Caki2 (cell line): Measurements from ENCODE around the gene MMP23B. TPM values are rescaled to one million over a fixed set of nuclear protein-coding genes. Genes with fewer than 3 reads are reported as not detected.
"Not testable (repeated sequence)": the region's sequence is repeated elsewhere in the genome, so short reads cannot be mapped to it uniquely, and the experiment has no call there.

ENCODE experiments used
- DNase-seq: peaks from one replicate; pipeline ENCODE4 v3.0.0-alpha.2; 2015; ENCODE audit warnings: low read depth
- in situ Hi-C: cut with HindIII; loops from 2 replicates; pipeline ENCODE4 v1.10.0; 2016; ENCODE audit warnings: low sequenced_read_pairs, low pct_unique_long_range_greater_than_20kb, mixed read lengths
- total RNA-seq: library from RNA; depleted of rRNA; stranded (reverse); fragments of >200 nt; shearing (Covaris generic); gene quantifications from 2 replicates; pipeline ENCODE4 v1.2.3, GENCODE V29; 2014; ENCODE audit warnings: low replicate concordance

The MMP23B gene
- total RNA-seq, 1 experiment from 2014 or later = not detected

DNA sequence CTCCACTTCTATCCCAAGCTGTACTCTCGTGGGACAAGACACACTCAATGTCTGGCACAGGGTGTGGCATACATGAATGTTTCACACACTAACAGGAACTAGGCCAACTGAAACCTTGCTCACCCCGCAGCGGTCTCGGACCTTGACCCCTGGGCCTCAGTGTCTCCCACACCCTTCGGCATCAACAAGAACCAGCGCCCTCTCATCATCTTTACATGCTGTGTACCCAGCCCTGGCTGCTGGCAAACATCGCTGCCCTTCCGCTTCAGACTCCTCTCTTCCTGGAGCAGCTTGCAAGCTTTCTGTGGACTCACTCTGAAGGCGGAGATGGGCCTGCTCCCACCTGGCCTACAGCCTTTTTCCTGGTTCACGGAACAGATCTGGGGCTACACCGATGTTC is 16.3 kb downstream of the MMP23B start:
- in situ Hi-C loops, DNase-seq: not testable (repeated sequence)

DNA sequence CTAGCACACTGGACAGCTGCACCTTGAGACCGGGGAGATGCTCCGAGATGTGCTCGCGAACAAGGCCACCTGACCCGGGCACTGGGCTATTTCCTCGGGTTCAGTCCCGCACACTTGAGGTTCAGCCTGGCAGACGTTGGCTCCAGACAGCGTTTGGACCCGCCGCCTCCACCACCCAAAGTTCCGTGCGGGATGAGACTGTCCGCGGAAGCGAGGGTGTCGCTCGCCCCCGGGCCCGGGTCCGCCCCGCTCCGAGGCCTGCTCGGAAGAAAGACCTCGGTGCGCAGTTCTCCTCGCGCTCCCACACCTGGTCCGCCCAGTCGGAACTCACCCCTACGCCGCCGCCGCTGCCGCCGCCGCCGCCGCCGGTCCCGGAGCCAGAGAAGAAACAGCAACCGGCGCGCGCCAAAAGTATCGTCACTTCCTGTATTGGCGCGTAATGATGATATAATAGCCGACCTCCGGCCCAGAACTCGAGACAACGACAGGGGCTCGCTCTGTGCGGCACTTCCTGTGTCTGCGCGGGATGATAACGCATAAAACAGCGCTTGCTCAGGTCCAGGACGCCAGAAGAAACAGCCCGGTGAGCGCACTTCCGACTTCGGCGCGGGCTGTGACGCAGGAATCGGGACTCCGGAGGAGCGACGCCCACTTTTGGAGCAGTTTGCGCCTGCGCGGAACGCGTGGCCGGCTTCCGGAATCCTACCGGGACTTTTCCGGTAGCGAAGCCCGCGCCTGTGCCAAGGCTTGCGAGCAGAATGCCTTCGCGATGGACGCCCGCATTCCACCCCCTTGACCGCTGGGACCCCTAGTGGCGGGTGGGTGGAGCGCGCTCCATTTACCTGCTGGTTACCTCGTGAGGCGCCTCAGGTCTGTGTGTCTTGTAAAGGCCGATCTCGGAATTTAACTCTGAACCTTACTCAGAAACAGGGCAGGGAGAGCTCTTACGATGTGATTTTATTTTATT is 26.9 kb downstream of the MMP23B start, which contains the start of gene CDK11B:
TSS of gene CDK11B (minus strand) at position 422 of the 967 bp plus-strand sequence. CDS start 1,519 bp downstream, outside the sequence.
- in situ Hi-C loops = not testable (repeated sequence)
- peak; percentile 93 for DNase-seq

GRCh38 chr1:1662392-1662791 is 30.4 kb downstream of the MMP23B start:
- DNase-seq, in situ Hi-C loops: not testable (repeated sequence)

- DNase-seq, in situ Hi-C loops: not testable (repeated sequence)
Measured at GRCh38 chr1:1662830-1663560, 31.0 kb downstream of the MMP23B start.

DNA sequence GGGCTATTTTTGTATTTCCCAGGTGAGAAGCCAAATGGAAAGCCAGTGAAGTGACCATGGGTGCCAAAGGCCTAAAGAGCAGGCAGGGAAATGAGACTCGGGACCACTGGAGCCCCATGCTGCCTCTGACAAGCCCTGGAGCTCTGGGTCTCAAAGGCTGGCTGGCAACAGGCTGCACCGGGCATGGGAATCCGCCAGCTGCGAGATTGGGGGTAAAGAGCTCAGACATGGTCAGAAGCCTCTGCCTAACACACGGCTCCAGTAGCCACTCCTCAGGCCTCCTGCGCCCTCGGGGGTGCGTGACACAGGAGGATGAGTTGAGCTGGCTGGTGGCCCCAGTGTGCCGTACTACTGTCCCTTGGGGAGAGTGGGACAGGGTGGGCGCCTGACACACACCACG is 32.3 kb downstream of the MMP23B start:
- in situ Hi-C loops, DNase-seq: not testable (repeated sequence)

DNA sequence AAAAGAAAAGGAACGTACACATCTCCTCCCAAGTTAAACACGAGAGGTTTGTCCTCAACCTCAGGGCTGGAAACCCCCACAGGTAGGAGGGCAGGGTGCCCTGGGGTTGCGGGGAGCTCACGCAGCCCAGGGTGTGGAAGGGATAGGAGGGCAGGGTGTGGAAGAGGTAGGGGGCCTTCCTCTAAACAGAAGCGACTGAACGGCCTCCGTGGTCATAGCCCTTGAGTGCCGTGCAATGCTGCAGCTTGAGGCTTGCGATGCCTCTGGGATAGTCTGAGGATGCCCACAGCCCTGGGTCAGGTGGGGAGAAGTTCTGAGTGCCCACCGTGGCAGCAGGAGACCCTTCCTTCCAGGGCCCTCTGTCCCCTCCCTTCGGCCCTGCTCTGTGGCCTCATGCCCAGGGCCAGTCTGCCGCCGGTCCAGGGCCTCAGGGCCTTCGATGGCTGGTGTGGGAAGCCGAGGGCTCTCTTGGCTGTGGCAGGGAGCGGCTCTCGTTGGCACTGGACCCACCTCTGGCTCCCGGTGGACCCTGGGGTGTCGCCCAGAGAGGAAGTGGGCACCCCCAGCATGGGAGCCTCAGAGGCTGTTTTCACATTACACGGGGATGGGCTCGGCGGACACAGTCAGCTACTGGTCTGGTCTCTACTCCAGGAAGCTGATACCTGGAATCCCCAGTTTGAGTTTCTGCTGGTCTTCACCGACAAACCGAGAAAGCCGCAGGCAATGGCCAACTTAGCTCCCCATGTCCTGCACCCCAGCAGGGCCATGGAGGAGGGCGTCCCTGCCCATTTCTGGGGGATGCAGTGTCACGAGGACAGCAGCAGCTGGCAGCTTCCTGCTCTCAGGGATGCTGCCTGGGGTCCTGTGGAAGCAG is 33.2 kb downstream of the MMP23B start:
- in situ Hi-C loops = no loop called here
- DNase-seq = no peak

- DNase-seq = no peak
- in situ Hi-C loops = no loop called here
Measured at GRCh38 chr1:1665815-1666251, 33.9 kb downstream of the MMP23B start.

GRCh38 chr1:1666526-1666925 is 34.6 kb downstream of the MMP23B start:
- in situ Hi-C loops = no loop called here
- DNase-seq = no peak

- DNase-seq = no peak
- in situ Hi-C loops = no loop called here
Measured at GRCh38 chr1:1669468-1670440, 37.8 kb downstream of the MMP23B start.

DNA sequence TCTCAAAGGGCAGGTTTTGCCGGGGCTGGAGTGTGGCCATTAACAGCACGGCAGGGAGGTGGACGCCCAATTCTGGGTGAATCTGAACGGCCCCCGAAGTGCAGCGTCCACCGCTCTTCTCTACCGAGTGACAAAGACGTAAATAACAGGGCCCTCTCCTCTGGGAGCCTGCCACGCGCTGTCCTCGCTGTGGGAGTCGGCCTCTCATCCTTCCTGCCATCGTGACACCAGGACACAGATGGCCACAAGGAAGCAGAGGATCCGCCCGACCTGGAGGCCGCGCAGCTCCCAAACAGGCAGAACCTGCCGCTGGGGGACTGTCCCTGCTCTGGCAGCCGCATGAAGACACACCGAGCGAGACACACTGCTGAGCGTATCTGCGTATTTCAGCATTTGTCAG is 38.9 kb downstream of the MMP23B start:
- in situ Hi-C loops = no loop called here
- DNase-seq = no peak

GRCh38 chr1:1671365-1672119 is 39.6 kb downstream of the MMP23B start:
- DNase-seq = no peak
- in situ Hi-C loops = no loop called here

DNA sequence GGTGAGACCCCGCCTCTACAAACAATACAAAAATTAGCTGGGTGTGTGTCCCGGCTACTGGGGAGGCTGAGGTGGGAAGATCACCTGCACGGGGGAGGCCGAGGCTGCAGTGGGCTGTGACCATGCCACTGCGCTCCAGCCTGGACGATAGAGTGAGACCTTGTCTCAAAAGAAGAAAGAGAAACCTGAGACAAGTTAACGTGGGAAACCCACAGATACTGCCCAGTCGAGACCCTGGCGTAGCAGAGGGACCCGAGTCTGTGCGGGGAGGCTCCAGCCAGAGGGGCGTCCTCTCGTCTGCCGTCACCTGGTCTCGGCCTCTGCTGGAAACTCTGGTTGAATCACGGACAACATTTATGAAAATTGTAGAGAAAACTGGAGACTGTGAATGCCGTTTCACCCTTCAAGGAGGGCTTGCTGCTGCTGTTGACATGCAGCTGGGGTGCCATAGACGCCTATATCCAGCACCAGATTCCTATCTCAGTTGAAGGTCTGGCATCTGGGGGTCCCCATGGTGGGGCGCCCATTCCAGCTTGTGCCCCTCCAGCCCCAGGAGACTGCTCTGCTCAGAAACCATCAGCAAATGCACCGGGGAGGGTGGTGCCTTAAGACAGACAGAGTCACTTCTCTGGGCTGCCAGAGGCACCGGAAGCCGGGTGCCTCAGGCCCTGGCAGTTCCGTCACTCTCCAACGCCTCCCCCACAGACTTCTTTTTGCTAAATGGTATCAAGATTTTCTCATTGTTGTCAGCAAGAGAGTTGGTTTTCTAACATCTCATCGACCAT is 40.4 kb downstream of the MMP23B start:
- DNase-seq = no peak
- in situ Hi-C loops = no loop called here

- DNase-seq, in situ Hi-C loops: not testable (repeated sequence)
Measured at GRCh38 chr1:1674806-1675205, 42.8 kb downstream of the MMP23B start.

DNA sequence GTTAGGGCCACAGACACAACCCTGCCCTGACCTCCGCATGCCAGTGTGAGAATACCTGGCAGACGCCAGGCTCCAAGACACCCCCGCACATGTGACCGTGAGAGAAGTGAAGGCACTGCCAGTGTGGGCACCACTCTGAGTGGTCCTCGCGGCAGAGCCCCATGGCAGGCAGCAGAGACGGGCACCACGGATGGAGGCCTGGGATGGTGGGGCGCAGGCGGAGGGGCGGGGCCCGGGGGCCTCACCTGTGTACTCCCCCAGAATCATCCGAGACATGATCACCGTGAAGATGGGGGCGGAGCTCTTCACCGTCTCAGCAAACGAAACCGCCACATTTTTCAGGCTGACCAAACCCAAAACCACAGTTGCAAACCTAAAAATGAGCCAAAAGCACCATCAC is 43.2 kb downstream of the MMP23B start:
- in situ Hi-C loops, DNase-seq: not testable (repeated sequence)

DNA sequence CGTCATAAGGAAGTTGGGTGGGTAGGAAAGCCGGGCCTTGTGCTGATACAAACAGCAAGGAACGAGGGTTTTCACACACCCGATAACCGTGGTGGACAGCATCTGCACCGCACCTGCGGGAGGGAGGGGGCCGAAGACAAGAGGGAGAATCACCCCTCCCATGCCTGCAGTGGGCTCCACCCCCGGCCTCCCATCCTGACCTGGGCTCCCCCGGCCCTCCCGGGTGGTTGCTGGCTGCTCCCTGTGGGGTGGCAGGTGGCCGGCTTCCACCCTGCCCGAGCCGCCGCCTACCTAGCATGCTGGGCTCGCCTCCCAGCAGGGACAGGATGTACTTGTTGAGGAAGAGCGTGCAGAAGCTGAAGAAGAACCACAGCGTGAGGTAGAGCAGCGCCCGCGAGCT is 44.1 kb downstream of the MMP23B start:
- in situ Hi-C loops, DNase-seq: not testable (repeated sequence)
